HG03196 (cell line): Measurements from ENCODE around the gene TNS3.

Experiments
- ATAC-seq: cut with Tn5 transposase; IDR thresholded peaks from one replicate; pipeline ENCODE4 v1.9.1; 2021; ENCODE audit not compliant: unreplicated experiment

Gene TNS3

GRCh38 chr7:47438411-47439029, 143.4 kb downstream of the TNS3 start:
- ATAC-seq = no peak

- ATAC-seq = no peak
Observed at GRCh38 chr7:47435889-47436312, 146.0 kb downstream of the TNS3 start.

GRCh38 chr7:47433564-47433895, 148.4 kb downstream of the TNS3 start:
- no peak for ATAC-seq

- ATAC-seq = no peak
Observed at GRCh38 chr7:47432671-47433563, 149.0 kb downstream of the TNS3 start.

- no peak for ATAC-seq
Observed at GRCh38 chr7:47430422-47430821, 151.5 kb downstream of the TNS3 start.

GRCh38 chr7:47428768-47429472, 153.0 kb downstream of the TNS3 start:
- ATAC-seq = no peak

- ATAC-seq = no peak
Observed at GRCh38 chr7:47428052-47428767, 153.7 kb downstream of the TNS3 start.

- no peak for ATAC-seq
Observed at GRCh38 chr7:47427051-47427643, 154.8 kb downstream of the TNS3 start.

GRCh38 chr7:47424523-47424922, 157.4 kb downstream of the TNS3 start:
- no peak for ATAC-seq

GRCh38 chr7:47423196-47423595, 158.7 kb downstream of the TNS3 start:
- ATAC-seq = no peak

- ATAC-seq = no peak
Observed at GRCh38 chr7:47422611-47423010, 159.3 kb downstream of the TNS3 start.

- ATAC-seq = no peak
Observed at GRCh38 chr7:47421456-47421855, 160.5 kb downstream of the TNS3 start.

GRCh38 chr7:47420122-47420780, 161.7 kb downstream of the TNS3 start:
- ATAC-seq = no peak

GRCh38 chr7:47419471-47419870, 162.4 kb downstream of the TNS3 start:
- no peak for ATAC-seq

GRCh38 chr7:47418601-47419309, 163.2 kb downstream of the TNS3 start:
- ATAC-seq = no peak

GRCh38 chr7:47416492-47417480, 165.1 kb downstream of the TNS3 start:
- no peak for ATAC-seq

- ATAC-seq = no peak
Observed at GRCh38 chr7:47415318-47416212, 166.3 kb downstream of the TNS3 start.
